GM21786 (cell line): Measurements from ENCODE around the gene NBPF4.
"Not testable (repeated sequence)": the region's sequence is repeated elsewhere in the genome, so short reads cannot be mapped to it uniquely, and the experiment has no call there.

Experiments
- ATAC-seq: cut with Tn5 transposase; IDR thresholded peaks from one replicate; pipeline ENCODE4 v1.9.1; 2021; ENCODE audit not compliant: unreplicated experiment

NBPF4 gene, protein sequence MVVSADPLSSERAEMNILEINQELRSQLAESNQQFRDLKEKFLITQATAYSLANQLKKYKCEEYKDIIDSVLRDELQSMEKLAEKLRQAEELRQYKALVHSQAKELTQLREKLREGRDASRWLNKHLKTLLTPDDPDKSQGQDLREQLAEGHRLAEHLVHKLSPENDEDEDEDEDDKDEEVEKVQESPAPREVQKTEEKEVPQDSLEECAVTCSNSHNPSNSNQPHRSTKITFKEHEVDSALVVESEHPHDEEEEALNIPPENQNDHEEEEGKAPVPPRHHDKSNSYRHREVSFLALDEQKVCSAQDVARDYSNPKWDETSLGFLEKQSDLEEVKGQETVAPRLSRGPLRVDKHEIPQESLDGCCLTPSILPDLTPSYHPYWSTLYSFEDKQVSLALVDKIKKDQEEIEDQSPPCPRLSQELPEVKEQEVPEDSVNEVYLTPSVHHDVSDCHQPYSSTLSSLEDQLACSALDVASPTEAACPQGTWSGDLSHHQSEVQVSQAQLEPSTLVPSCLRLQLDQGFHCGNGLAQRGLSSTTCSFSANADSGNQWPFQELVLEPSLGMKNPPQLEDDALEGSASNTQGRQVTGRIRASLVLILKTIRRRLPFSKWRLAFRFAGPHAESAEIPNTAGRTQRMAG

DNA sequence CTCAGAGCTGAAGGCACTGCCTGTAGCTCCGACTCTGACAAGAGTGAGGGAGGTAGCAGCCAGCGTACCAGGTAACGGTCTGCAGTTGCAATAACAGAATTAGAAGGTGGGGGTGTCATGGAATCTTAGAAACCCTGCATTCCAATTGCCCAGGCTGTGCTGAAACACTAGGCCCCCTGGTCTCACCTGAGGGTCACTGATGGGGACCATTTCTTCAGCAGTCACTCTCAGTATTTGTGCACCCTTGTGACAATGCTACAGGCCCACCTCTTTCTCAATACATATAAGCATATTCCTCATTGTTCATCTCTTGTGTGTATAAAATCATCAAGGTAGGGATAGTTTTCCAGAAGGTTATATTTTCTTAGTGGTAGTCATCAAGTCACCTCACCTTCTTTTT lies at the start of gene NBPF4:
TSS of gene NBPF4 (minus strand) at position 101 of the 400 bp plus-strand sequence. CDS start 315 bp downstream, outside the sequence.
- not testable (repeated sequence) for ATAC-seq

GRCh38 chr1:108282528-108283257 lies 38.8 kb upstream of the NBPF4 start:
- ATAC-seq, result not testable (repeated sequence)

- not testable (repeated sequence) for ATAC-seq
Observed at GRCh38 chr1:108272485-108273327, 28.8 kb upstream of the NBPF4 start.

GRCh38 chr1:108267097-108267496 lies 23.2 kb upstream of the NBPF4 start:
- not testable (repeated sequence) for ATAC-seq

- ATAC-seq, result not testable (repeated sequence)
Observed at GRCh38 chr1:108261967-108262366, 18.1 kb upstream of the NBPF4 start.

- not testable (repeated sequence) for ATAC-seq
Observed at GRCh38 chr1:108261519-108261918, 17.6 kb upstream of the NBPF4 start.

DNA sequence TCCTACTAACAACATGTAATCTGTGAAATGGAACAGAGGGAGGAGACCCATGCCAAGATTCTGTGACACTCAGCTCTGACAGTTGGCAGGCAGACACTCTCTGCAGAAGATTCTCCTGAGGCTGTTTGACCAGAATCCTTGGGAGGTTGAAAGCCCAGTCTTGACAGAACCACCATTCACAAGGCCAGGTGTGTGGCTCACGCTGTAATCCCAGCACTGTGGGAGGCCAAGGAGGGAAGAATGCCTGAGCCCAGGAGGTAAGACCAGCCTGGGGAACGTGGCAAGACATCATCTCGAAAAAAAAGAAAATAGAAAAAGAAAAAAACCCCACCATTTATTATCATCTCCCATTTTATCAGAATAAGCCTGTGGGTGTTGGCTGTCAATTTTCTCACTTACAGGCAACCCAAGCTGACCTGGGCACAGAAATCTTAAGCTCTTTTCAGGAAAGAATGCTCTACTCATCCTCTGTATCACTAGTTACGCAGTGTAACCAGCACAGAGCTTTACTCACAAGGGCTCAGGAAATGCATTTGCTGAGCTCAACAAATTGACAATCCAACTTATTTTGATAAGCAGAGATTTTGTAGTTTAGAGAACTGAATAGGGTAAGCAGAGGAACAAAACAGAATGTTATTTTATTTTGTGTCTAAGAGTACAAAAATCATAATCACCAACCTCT lies 16.8 kb upstream of the NBPF4 start:
- ATAC-seq, result not testable (repeated sequence)

- ATAC-seq, result not testable (repeated sequence)
Observed at GRCh38 chr1:108255426-108255825, 11.6 kb upstream of the NBPF4 start.

DNA sequence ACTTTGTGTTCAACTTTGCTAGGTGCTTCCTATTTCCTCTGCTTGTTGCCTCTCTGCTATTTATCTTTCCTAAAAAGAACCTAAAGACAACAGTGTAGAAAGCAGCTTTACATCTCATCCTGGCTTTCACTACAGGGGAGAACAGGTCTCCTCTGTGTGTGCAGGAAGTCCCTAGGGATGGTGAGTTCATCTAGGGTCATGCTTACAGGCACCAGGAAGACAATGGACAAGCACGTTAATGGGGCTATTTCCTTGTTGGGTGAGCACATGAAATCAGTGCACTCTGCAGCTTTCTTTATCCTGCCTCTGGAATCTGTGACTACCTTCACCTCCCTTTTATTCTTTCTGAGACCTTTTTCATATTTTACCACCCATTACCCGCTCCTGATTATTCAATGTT lies 4.5 kb downstream of the NBPF4 start:
- ATAC-seq, result not testable (repeated sequence)

DNA sequence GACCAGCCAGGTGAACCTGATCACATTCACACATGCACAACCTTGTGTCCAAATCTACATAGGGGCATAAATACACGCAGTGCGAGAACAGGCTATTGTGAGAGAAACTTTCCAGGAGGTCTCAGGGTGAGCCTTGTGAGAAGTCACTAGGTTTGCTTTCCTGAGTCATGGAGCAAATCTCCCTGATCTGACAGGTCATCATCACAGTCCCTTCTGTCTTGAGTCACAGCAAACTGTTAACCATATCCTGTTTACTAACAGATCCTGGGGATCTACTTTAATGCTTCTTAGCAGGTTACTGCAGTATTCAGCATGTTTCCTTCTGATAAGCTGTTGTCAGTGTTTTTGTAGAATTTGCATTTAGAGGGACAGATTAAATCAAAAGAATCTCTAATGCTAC lies 8.6 kb downstream of the NBPF4 start:
- ATAC-seq, result not testable (repeated sequence)

- not testable (repeated sequence) for ATAC-seq
Observed at GRCh38 chr1:108232183-108232582, 11.7 kb downstream of the NBPF4 start.

DNA sequence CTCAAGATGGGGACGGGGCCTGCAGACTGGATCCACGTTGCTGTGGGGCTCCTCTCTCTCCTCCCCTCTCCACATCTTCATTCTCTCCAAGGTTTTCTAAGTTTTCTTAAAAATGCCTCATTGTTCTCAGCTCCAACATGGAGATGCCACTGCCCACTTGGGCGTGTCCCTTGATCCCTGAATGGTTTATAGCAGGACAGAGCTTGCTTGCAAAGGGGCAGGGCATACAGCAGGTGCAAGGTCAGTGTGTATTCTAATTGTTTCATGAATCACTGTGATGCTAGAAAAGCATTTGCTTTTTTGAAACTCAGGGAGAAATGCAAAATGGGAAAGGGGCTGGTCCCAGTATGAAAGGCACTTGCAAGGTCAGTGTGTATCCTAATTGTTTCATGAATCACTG lies 13.9 kb downstream of the NBPF4 start:
- ATAC-seq, result not testable (repeated sequence)

- ATAC-seq, result not testable (repeated sequence)
Observed at GRCh38 chr1:108227772-108228171, 16.1 kb downstream of the NBPF4 start.

GRCh38 chr1:108226855-108227254 lies 17.0 kb downstream of the NBPF4 start:
- ATAC-seq, result not testable (repeated sequence)

GRCh38 chr1:108223226-108223625 lies 20.6 kb downstream of the NBPF4 start:
- not testable (repeated sequence) for ATAC-seq

- ATAC-seq, result not testable (repeated sequence)
Observed at GRCh38 chr1:108217515-108218174, 26.2 kb downstream of the NBPF4 start.

GRCh38 chr1:108217007-108217406 lies 26.9 kb downstream of the NBPF4 start:
- ATAC-seq, result not testable (repeated sequence)

GRCh38 chr1:108216028-108216890 lies 27.6 kb downstream of the NBPF4 start:
- not testable (repeated sequence) for ATAC-seq
